B cell (primary cell): ENCODE measurements around the gene KATNB1. TPM values are rescaled to one million over a fixed set of nuclear protein-coding genes. Genes with fewer than 3 reads are reported as not detected.

Experiments used
- ATAC-seq: fragments of 200-7000 bp; cut with Tn5 transposase; one replicate; pipeline ENCODE4 v1.10.0; 2021; ENCODE audit warnings: low read depth, mild to moderate bottlenecking, moderate number of reproducible peaks, moderate library complexity
- CTCF ChIA-PET: fragments of 350-600 bp; sonication (Branson Sonifier 250); formaldehyde crosslinking; loops from one replicate; lab custom pipeline; 2021; ENCODE audit warnings: antibody characterized with exemption, inconsistent platforms; lab: Charles Lee
- POLR2A ChIA-PET: fragments of 350-600 bp; sonication (Branson Sonifier 250); formaldehyde crosslinking; loops from one replicate; lab custom pipeline; 2021; ENCODE audit warnings: antibody characterized with exemption; lab: Charles Lee
- DNase-seq: peaks from one replicate; pipeline ENCODE4 v3.0.0; 2013
- H2AFZ ChIP-seq: 2 replicates; pipeline ENCODE4 v1.6.1; 2012; ENCODE audit warnings: mild to moderate bottlenecking, low read depth, low read length; ENCODE audit not compliant: insufficient read depth, poor library complexity, severe bottlenecking
- H3K27ac ChIP-seq, 2 donors: 1 replicate in 1 of 2; 2 replicates in 1 of 2; pipeline ENCODE4 v1.5.1; 2012 to 2013; ENCODE audit warnings: low read length in 2 of 2, mild to moderate bottlenecking in 2 of 2, moderate library complexity in 1 of 2
- H3K27me3 ChIP-seq, 4 experiments: fragments of 200-600 bp in 1 of 4; sonication (generic) in 1 of 4; replicated peaks in 1 of 4; 1 replicate in 2 of 4; 2 replicates in 2 of 4; pipeline versions ENCODE4 v1.6.1 to v1.7.0; 2013 to 2016; ENCODE audit warnings: low read length in 3 of 4, mild to moderate bottlenecking in 2 of 4, mixed read lengths in 1 of 4, moderate library complexity in 1 of 4; ENCODE audit not compliant: insufficient read depth in 4 of 4, control insufficient read depth in 3 of 4; ENCODE audit errors: control extremely low read depth in 1 of 4
- H3K36me3 ChIP-seq, 2 experiments: replicated peaks in 1 of 2; 1 replicate in 1 of 2; 2 replicates in 1 of 2; pipeline versions ENCODE4 v1.6.1 to v1.7.1; 2013; ENCODE audit warnings: low read length in 1 of 2; ENCODE audit not compliant: insufficient read depth in 2 of 2, control insufficient read depth in 1 of 2; ENCODE audit errors: control extremely low read depth in 1 of 2, extremely low read depth in 1 of 2
- H3K4me1 ChIP-seq, 2 donors: fragments of 200-600 bp in 1 of 2; sonication (generic) in 1 of 2; 1 replicate in 1 of 2; 2 replicates in 1 of 2; pipeline versions ENCODE4 v1.5.1 to v1.6.1; 2013 to 2017; ENCODE audit warnings: low read length in 2 of 2; ENCODE audit not compliant: control insufficient read depth in 2 of 2, insufficient read depth in 2 of 2
- H3K4me2 ChIP-seq: replicated peaks from 2 replicates; pipeline ENCODE3; 2012; ENCODE audit warnings: mild to moderate bottlenecking, low read depth, low read length; ENCODE audit not compliant: poor library complexity, severe bottlenecking
- H3K4me3 ChIP-seq, 5 experiments: fragments of 200-600 bp in 1 of 5; sonication (generic) in 1 of 5; 1 replicate in 3 of 5; 2 replicates in 2 of 5; pipeline versions ENCODE4 v1.5.1 to v1.7.0; 2011 to 2016; ENCODE audit warnings: low read length in 4 of 5, mild to moderate bottlenecking in 4 of 5, low read depth in 2 of 5, control low read depth in 1 of 5, moderate library complexity in 1 of 5; ENCODE audit not compliant: insufficient read depth in 1 of 5; ENCODE audit errors: control extremely low read depth in 1 of 5, extremely low read depth in 1 of 5
- H3K79me2 ChIP-seq: fragments of 200-600 bp; sonication (generic); one replicate; pipeline ENCODE4 v1.6.0; 2016; ENCODE audit warnings: low read length; ENCODE audit not compliant: control insufficient read depth, insufficient read depth
- H3K9ac ChIP-seq: fragments of 200-600 bp; sonication (generic); 2 replicates; pipeline ENCODE4 v1.6.1; 2017; ENCODE audit warnings: mild to moderate bottlenecking, low read length, moderate library complexity
- H3K9me3 ChIP-seq, 3 donors: one replicate each; pipeline versions ENCODE4 v1.6.1 to v1.7.1; 2013; ENCODE audit warnings: low read length in 2 of 3; ENCODE audit not compliant: control insufficient read depth in 2 of 3, insufficient read depth in 1 of 3; ENCODE audit errors: control extremely low read depth in 1 of 3
- H4K20me1 ChIP-seq: 2 replicates; pipeline ENCODE4 v1.6.0; 2012; ENCODE audit warnings: mild to moderate bottlenecking, low read length; ENCODE audit not compliant: insufficient read depth, control insufficient read depth, poor library complexity, severe bottlenecking
- H3K27ac Mint-ChIP-seq: one replicate; pipeline ENCODE4 v1.8.0; 2021; ENCODE audit warnings: mixed read lengths
- H3K27me3 Mint-ChIP-seq: one replicate; pipeline ENCODE4 v1.8.0; 2021; ENCODE audit warnings: mixed read lengths
- H3K4me1 Mint-ChIP-seq: one replicate; pipeline ENCODE4 v1.8.0; 2021; ENCODE audit warnings: mixed read lengths
- H3K4me3 Mint-ChIP-seq: one replicate; pipeline ENCODE4 v1.8.0; 2021; ENCODE audit warnings: mixed read lengths
- H3K9me3 Mint-ChIP-seq: one replicate; pipeline ENCODE4 v1.8.0; 2022; ENCODE audit warnings: mixed read lengths; ENCODE audit not compliant: insufficient read depth
- EZH2 ChIP-seq: IDR thresholded peaks from 2 replicates; pipeline ENCODE4 v1.6.1; 2012; ENCODE audit warnings: borderline replicate concordance, low read depth, mild to moderate bottlenecking, moderate library complexity, low read length; ENCODE audit not compliant: insufficient read depth, poor library complexity, severe bottlenecking
- WGBS: methylation state at CpG from one replicate; pipeline ENCODE4 v1.1.5; 2013; ENCODE audit warnings: missing lambda C conversion rate; ENCODE audit not compliant: insufficient coverage; 5-methylcytosine and 5-hydroxymethylcytosine counted together
- intact Hi-C: fragments of 100-400 bp; cut with micrococcal nuclease; formaldehyde crosslinking; loops from one replicate; pipeline ENCODE4 v1.10.0; 2022
- polyA plus RNA-seq: library from polyadenylated mRNA; depleted of rRNA; stranded (reverse); fragments of >200 nt; gene quantifications from 2 replicates; pipeline ENCODE4 v1.2.3, GENCODE V29; 2012
- total RNA-seq, 2 donors: library from RNA; stranded (reverse); fragments of 120-200 nt in 1 of 2; gene quantifications; 1 replicate in 1 of 2; 2 replicates in 1 of 2; pipeline versions ENCODE4 v1.2.3 to v1.2.4, GENCODE V29; 2013 to 2022
- TF ChIP-seq, protein P1 (sequence below): fragments of 200-600 bp; IDR thresholded peaks from one replicate; pipeline ENCODE4 v1.8.0; 2022; ENCODE audit warnings: antibody characterized with exemption, mild to moderate bottlenecking

KATNB1 gene
- total and polyA plus RNA-seq, 2 donors (not counting 1 experiment from before 2014, with no cell fraction given), result 20.3 to 29.0 TPM

DNA sequence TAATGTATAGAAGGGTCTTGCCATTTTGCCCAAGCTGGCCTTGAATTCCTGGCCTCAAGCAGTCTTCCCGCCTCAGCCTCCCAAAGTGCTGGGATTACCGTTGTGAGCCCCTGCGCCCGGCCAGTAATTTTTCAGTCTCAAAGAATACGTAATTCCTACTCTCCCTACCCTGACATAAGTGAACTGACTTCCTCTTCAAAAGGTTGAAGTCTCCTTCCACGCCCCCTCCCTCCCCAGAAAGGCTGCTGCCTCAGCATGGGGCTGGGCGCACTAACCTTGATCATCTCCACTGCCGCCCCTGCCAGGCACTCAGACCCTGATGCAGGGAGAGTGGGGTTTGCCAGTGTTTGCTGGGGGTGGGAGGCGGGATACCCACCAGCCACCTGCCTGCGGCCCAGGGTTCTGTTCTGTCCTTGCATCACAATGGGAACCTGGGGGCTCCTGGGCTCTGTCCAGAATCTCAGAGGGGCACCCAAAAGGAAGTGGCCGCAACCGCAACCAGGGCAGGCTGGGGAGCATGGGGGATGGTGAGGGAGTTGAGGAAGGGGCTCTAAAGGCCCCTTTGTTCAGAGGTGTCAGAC is 39.2 kb downstream of the KATNB1 start:
- Histone ChIP-seq H3K27me3 (no peaks in the 10 kb centered on the region), H4K20me1 (no peaks in the 10 kb centered on the region), H3K4me3 (no peak overlapping the region), H3K36me3 (no peaks in the 10 kb centered on the region), H2AFZ (no peak overlapping the region), H3K27ac (no peak overlapping the region), H3K4me2 (no peak overlapping the region), H3K79me2 (no peaks in the 10 kb centered on the region), H3K4me1 (no peaks in the 10 kb centered on the region), H3K9ac (no peak overlapping the region), H3K9me3 (no peaks in the 10 kb centered on the region)
- Mint-ChIP-seq H3K27me3 (no peaks in the 10 kb centered on the region), H3K27ac (no peak overlapping the region), H3K9me3 (no peaks in the 10 kb centered on the region), H3K4me1 (no peaks in the 10 kb centered on the region), H3K4me3 (no peak overlapping the region)
- no peak for TF ChIP-seq EZH2
- TF ChIP-seq, protein P1, sequence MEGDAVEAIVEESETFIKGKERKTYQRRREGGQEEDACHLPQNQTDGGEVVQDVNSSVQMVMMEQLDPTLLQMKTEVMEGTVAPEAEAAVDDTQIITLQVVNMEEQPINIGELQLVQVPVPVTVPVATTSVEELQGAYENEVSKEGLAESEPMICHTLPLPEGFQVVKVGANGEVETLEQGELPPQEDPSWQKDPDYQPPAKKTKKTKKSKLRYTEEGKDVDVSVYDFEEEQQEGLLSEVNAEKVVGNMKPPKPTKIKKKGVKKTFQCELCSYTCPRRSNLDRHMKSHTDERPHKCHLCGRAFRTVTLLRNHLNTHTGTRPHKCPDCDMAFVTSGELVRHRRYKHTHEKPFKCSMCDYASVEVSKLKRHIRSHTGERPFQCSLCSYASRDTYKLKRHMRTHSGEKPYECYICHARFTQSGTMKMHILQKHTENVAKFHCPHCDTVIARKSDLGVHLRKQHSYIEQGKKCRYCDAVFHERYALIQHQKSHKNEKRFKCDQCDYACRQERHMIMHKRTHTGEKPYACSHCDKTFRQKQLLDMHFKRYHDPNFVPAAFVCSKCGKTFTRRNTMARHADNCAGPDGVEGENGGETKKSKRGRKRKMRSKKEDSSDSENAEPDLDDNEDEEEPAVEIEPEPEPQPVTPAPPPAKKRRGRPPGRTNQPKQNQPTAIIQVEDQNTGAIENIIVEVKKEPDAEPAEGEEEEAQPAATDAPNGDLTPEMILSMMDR, result no peak
- no peak for DNase-seq
- ATAC-seq, result no peak
- ChIA-PET POLR2A (no interaction called here), CTCF (no interaction called here)
- intact Hi-C loops, result no loop called here
- WGBS, result 94% methylated on average over 10 of the region's 12 CpGs

DNA sequence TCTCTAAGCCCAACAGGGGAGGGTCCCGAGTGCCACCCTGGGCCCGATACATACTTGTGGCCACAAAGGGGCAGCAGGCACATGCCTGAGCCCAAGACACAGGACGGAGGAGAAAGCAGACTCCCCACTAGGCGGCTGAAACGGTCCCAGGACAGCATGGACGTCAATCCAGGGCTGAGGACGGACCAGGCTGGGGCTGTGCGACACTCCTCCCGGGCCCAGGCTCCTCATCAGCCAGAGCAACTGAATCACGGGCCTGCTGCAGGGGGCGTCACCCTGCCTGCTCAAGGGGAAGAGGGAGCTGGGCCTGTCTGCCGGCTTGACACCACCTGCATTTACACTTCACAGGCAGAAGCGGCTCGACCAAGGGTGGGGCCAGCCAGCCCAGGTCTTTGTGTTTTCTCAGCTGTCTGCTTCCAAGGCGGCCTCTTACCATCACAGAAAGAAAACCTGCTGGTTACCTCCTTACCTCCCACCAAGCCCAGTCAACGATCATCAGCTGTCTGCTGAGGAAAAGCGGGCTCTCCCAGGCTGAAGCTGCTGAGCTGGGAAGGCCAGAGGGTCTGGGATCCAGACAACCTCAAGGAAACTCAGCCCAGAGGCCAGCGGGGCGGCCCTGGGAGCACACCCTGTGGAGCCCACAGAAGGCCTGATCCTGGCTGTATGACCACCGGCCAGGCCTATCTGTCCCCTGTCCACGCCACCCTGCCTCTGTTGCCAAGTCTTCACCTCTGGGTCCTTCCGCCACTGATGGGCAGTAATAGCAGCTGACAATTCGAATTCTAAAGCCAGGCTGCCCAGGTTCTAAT is 40.3 kb downstream of the KATNB1 start:
- H3K4me3 ChIP-seq, result no peak overlapping the region
- Mint-ChIP-seq H3K4me3 (no peak overlapping the region), H3K4me1 (no peaks in the 10 kb centered on the region), H3K27me3 (no peaks in the 10 kb centered on the region), H3K27ac (no peak overlapping the region), H3K9me3 (no peaks in the 10 kb centered on the region)
- no peaks in the 10 kb centered on the region for H3K36me3 ChIP-seq
- no peak overlapping the region for H3K27ac ChIP-seq
- H4K20me1 ChIP-seq, result no peaks in the 10 kb centered on the region
- TF ChIP-seq EZH2, result no peak
- TF ChIP-seq, protein P1, result no peak
- H3K79me2 ChIP-seq, result no peaks in the 10 kb centered on the region
- ChIA-PET CTCF (no interaction called here), POLR2A (no interaction called here)
- DNase-seq (no peak), ATAC-seq (no peak)
- H3K9ac ChIP-seq, result no peak overlapping the region
- intact Hi-C loops, result no loop called here
- no peaks in the 10 kb centered on the region for H3K9me3 ChIP-seq
- 85% methylated on average over 17 of the region's 23 CpGs for WGBS
- no peaks in the 10 kb centered on the region for H3K4me1 ChIP-seq
- H3K4me2 ChIP-seq, result no peak overlapping the region
- H2AFZ ChIP-seq, result no peak overlapping the region
- H3K27me3 ChIP-seq, result no peaks in the 10 kb centered on the region
